ENCODE results near the gene RPA3.

- TF ChIP-seq GATA2 (IDR thresholded peaks at IDR 0.05; ENCODE audit: low read depth, low read length) (no peak), GATA3 (IDR thresholded peaks at IDR 0.05; ENCODE audit: low read depth, low read length) (no peak)
Measured at GRCh38 chr7:7668706-7669105, 49.7 kb downstream of the RPA3 start.

All from SH-SY5Y (cell line).